22Rv1 (cell line): ENCODE measurements around the gene SRPK2.

Experiments
- CTCF ChIP-seq: fragments of 450-650 bp; IDR thresholded peaks from 2 replicates; pipeline ENCODE4 v1.5.1; 2017; ENCODE audit warnings: mild to moderate bottlenecking
- ZFX ChIP-seq: fragments of 450-650 bp; IDR thresholded peaks from 2 replicates; pipeline ENCODE4 v1.6.1; 2017; ENCODE audit warnings: antibody characterized with exemption, borderline replicate concordance

GRCh38 chr7:105229641-105230040 lies 159.1 kb downstream of the SRPK2 start:
- TF ChIP-seq CTCF (no peak), ZFX (no peak)
